Stimulated activated CD8-positive, alpha-beta memory T cell treated with anti-CD3 and anti-CD28 coated beads, Interleukin-15, amount 100 ng/mL, for 24 hours (primary cell): ENCODE results near the gene MCF2L2.
"Not testable (repeated sequence)": the region's sequence is repeated elsewhere in the genome, so short reads cannot be mapped to it uniquely, and the experiment has no call there.

Experiments
- DNase-seq: peaks from one replicate; pipeline ENCODE4 v3.0.0-alpha.2; 2020; ENCODE audit warnings: low read depth

Gene MCF2L2

GRCh38 chr3:183396662-183397391 lies 31.6 kb downstream of the MCF2L2 start:
- DNase-seq = no peak

- DNase-seq = no peak
These were observed 34.3 kb downstream of the MCF2L2 start for GRCh38 chr3:183394150-183394549.

GRCh38 chr3:183393625-183394024 lies 34.8 kb downstream of the MCF2L2 start:
- no peak for DNase-seq

- no peak for DNase-seq
These were observed 36.0 kb downstream of the MCF2L2 start for GRCh38 chr3:183392186-183393034.

GRCh38 chr3:183391460-183391859 lies 37.0 kb downstream of the MCF2L2 start:
- DNase-seq = no peak

GRCh38 chr3:183390844-183391243 lies 37.6 kb downstream of the MCF2L2 start:
- DNase-seq = no peak

- DNase-seq = no peak
These were observed 40.1 kb downstream of the MCF2L2 start for GRCh38 chr3:183388213-183388895.

- no peak for DNase-seq
These were observed 40.6 kb downstream of the MCF2L2 start for GRCh38 chr3:183387797-183388196.

GRCh38 chr3:183386651-183387050 lies 41.8 kb downstream of the MCF2L2 start:
- DNase-seq = no peak

- no peak for DNase-seq
These were observed 42.5 kb downstream of the MCF2L2 start for GRCh38 chr3:183385698-183386613.

GRCh38 chr3:183381673-183382072 lies 46.7 kb downstream of the MCF2L2 start:
- no peak for DNase-seq

GRCh38 chr3:183381179-183381578 lies 47.2 kb downstream of the MCF2L2 start:
- no peak for DNase-seq

- DNase-seq = no peak
These were observed 49.5 kb downstream of the MCF2L2 start for GRCh38 chr3:183378951-183379350.

GRCh38 chr3:183378545-183378944 lies 49.9 kb downstream of the MCF2L2 start:
- DNase-seq = no peak

- DNase-seq = no peak
These were observed 50.4 kb downstream of the MCF2L2 start for GRCh38 chr3:183378008-183378407.

- DNase-seq = no peak
These were observed 51.0 kb downstream of the MCF2L2 start for GRCh38 chr3:183377307-183377959.

GRCh38 chr3:183375787-183376186 lies 52.6 kb downstream of the MCF2L2 start:
- no peak for DNase-seq

- no peak for DNase-seq
These were observed 53.1 kb downstream of the MCF2L2 start for GRCh38 chr3:183375337-183375736.

GRCh38 chr3:183372911-183373310 lies 55.5 kb downstream of the MCF2L2 start:
- no peak for DNase-seq

- not testable (repeated sequence) for DNase-seq
These were observed 56.8 kb downstream of the MCF2L2 start for GRCh38 chr3:183371600-183371968.

GRCh38 chr3:183370391-183370790 lies 58.0 kb downstream of the MCF2L2 start:
- DNase-seq = no peak
